UCSD-AML1 (cell line): Measurements from ENCODE around the gene SENP3.
A peak's percentile ranks its signal among the peaks of the same experiment; 100 is the strongest.

Experiments
- DNase-seq: peaks from one replicate; lab custom pipeline; 2025; ENCODE audit not compliant: unreplicated experiment; lab: John Stamatoyannopoulos, UW

Gene SENP3

DNA sequence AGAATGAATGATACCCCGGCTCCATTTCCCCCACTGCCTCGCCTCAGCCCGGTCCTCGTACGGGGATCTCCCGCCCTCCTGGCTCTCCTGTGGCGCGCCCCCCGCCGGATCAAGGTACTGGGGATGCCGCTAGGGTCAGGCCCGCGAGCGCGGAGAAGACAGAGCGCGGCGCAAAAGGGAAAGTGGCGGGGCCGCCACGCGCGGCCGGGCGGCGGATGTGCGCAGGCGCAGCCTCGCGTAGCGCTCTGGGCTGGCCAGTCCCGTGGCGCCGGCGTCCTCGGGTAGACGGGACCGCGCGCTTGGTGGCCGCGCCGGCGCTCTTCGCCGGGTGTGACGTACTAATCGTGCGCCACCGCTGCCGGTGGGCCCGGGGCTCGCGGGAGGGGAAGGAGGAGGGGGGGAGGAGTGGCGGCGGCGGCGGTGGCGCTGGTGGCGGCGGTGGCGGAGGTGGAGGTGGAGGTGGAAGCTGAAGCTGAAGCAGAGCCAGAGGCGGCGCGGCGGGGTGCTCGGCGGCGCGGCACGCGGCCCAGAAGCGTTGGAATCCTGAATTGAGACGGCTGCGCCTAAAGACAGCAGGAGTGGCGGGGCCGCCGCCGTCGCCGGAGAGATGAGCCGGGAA is at the start of gene SENP3:
TSS of gene SENP3 (plus strand) at position 331 of the 619 bp plus-strand sequence. CDS start 1,158 bp downstream, outside the sequence.
- DNase-seq, result peak; percentile 93

DNA sequence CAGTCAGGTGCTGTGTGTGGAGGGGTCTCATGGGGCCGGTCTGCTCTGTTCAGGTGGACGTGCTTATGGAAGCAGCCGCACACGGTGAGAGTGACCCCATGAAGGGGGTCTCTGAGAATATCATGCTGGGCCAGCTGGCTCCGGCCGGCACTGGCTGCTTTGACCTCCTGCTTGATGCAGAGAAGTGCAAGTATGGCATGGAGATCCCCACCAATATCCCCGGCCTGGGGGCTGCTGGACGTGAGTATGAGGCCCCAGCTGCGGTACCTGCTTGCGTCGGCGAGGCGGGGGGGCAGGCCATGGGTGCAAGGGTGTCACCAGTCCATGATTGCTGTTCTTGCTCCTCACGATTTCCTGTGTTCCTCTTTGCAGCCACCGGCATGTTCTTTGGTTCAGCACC is 49.6 kb upstream of the SENP3 start:
- no peak for DNase-seq

DNA sequence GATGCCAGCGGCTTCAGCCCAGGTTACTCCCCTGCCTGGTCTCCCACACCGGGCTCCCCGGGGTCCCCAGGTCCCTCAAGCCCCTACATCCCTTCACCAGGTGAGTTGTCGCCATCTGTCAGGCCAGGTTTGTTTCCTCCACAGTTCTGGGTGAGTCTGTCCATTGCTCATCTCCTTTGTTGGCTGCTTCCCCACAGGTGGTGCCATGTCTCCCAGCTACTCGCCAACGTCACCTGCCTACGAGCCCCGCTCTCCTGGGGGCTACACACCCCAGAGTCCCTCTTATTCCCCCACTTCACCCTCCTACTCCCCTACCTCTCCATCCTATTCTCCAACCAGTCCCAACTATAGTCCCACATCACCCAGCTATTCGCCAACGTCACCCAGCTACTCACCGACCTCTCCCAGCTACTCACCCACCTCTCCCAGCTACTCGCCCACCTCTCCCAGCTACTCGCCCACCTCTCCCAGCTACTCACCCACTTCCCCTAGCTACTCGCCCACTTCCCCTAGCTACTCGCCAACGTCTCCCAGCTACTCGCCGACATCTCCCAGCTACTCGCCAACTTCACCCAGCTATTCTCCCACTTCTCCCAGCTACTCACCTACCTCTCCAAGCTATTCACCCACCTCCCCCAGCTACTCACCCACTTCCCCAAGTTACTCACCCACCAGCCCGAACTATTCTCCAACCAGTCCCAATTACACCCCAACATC is 48.7 kb upstream of the SENP3 start:
- no peak for DNase-seq

DNA sequence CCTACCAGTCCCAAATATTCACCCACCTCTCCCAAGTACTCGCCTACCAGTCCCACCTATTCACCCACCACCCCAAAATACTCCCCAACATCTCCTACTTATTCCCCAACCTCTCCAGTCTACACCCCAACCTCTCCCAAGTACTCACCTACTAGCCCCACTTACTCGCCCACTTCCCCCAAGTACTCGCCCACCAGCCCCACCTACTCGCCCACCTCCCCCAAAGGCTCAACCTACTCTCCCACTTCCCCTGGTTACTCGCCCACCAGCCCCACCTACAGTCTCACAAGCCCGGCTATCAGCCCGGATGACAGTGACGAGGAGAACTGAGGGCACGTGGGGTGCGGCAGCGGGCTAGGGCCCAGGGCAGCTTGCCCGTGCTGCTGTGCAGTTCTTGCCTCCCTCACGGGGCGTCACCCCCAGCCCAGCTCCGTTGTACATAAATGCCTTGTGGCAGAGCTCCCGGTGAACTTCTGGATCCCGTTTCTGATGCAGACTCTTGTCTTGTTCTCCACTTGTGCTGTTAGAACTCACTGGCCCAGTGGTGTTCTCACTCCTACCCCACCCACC is 47.8 kb upstream of the SENP3 start:
- DNase-seq, result no peak

DNA sequence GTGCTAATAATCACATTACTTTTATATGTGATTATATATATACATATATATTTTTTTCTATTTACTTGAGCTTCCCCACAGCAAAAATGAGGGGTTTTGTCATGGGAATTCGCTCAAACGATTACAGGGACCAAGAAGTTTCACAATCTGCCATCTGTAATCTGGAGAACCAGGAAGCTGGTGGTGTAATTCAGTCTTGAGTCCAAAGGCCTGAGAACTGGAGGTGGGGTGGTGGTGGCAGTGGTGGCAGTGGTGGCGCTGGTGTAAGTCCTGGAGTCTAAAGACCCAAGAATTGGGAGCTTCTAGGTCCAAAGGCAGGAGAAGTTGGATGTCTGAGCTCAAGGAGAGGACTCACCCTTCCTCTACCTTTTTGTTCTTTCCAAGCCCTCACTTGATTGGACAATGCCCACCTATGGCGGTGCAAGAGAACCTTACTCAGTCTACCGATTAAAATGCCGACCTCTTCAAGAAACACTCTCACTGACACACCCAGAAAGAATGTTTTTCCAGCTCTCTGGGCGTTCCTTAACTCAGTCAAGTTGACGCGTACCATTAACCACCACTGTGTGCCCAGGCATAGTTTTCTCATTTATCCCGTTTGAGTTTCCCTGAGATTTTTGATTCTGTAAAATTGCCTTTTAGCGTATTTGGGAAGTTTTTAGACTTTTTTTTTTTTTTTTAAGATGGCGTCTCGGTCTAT is 45.7 kb upstream of the SENP3 start:
- no peak for DNase-seq

DNA sequence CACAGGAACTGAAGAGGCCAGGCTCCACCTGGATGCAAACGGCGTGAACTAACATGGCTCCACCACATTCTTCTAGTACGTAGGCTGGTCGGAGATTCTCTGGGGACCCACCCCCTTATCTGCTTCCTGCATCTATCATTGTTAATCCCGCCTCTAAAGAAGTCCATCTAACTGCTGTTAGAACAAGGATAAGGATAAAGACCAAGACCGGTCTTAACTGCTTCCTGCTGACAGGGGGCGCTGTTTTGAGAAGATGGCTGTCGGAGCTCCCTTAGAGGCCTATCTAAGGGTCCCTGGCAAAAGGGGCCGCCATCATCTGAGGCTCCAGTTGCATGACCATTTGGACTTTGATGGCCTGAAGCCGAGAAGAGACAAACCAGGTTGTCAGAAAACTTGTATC is 38.7 kb upstream of the SENP3 start:
- peak; percentile 48 for DNase-seq

DNA sequence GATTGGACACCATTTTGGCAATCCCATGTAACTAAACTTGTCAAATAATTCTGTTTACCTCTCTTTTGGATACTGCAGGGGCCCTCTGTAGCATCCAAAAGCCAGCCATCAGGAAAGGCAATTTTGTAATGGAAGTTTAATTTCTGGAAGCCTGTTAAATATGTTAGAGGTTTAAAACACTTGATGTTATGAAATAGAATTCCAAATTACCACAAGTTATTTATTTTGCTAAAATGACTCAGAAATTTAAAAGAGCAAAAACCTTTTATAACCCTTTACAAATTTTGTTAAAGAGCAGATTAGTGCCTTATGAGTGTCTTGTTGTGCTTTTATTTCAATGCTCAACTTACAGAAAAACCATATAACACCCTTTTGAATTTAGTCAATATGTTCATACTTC is 32.9 kb upstream of the SENP3 start:
- no peak for DNase-seq

DNA sequence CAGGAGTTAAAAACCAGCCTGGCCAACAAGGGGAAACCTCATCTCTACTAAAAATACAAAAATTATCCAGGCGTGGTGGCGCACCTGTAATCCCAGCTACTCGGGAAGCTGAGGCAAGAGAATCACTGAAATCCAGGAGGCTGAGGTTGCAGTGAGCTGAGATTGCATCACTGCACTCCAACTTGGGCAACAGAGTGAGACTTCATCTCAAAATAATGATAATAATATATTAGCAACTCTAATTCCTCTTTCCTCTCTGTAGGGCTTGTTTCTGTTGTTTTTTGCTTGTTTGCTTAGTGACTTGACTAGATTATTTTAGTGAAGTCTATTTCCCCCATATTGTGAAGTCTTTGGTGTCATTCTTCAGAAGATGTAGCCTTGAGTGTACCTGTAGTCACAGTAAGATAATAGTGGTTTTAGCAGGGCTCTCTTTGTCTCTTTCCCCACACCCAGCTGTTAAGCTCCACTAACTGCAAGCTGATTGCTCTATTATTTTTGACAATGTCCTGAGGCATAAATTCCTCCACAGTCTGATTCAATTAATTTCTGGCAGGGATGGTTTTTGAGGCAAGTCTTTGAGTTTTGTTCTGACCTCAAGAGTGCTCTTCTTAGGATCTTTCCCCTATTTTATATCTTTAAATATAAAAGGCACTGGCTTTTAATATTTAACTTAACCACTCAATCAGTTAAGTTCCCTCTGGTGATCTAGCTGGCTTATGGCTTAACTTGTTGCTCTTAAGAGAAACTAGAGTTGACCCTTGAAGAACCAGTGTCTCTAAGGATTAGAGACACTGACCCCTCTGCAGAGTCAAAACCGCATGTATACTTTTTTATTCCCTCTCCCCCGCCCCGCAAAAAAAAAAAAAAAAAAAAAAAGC is 31.5 kb upstream of the SENP3 start:
- DNase-seq, result no peak

DNA sequence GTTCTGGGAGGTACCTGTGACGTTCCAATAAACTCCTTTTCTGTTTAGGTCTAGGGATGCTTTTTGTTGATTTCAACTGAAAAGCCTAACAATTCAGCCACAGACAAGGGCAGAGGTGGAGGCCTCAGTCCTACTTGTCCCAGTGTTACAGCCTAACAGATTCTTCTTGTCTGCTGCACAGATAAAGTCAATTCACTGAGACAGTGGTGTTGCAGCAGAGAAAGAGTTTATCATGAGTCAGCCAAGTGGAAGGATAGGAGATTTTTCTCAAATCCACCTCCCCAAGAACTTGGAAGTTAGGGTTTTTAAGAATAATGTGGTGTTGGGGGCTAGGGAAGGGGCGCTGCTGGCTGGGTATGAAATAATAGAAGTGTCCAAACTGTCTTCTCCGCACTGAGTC is 23.7 kb upstream of the SENP3 start:
- DNase-seq, result no peak

DNA sequence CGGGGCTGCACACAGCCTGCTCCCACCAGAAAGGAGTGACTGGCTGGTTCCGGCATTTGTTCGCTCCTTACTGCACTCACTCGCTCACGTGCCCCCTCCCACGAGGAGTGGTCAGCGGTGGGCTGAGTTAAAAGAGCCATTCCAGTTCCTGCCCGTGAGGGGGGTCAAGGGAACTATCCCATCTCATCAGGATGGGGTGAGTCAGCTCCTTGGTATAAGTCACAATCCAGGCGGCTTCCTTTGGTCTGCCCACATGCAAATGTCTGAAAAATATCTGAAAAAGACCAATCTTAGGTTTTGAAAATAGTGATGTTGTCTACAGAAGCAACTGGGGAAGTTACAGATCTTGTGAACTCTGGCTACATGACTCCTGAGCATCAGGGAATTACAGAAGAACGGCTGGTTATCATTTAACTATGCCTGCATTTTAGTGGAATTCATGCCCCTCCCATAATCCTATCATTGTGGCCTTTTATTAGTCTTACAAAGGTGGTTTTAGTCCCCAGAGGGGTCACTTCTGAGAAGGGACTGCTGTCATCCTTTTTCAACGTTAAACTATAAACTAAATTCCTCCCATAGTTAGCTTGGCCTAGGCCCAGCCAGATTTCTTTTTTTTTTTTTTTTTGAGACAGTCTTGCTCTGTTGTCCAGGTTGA is 22.7 kb upstream of the SENP3 start:
- DNase-seq, result no peak

DNA sequence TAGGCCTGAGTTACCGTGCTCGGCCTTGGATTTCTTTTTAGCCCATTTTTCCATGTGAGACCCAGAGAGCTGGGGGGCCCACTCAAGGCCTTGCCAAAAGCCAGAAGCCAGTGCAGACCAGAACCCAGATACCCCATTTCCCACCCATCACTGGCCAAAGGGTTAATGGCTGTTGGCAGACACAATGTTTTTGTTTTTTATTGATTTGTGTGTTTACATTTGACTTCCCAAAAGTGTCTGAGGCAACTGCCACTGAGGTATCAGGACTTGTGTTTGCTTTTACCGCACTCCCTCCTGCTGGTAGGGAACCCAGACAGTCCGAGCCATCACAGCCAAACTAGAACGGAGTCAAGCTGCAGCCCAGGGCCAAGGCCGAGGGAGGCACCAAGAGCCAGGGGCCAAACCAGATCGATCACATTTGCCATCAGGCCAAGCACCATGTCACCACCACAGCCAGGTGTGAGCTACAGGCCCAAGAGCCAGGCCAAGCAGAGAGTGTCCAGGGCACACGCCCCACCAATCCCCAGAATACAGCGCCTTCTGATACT is 20.6 kb upstream of the SENP3 start:
- DNase-seq, result no peak

DNA sequence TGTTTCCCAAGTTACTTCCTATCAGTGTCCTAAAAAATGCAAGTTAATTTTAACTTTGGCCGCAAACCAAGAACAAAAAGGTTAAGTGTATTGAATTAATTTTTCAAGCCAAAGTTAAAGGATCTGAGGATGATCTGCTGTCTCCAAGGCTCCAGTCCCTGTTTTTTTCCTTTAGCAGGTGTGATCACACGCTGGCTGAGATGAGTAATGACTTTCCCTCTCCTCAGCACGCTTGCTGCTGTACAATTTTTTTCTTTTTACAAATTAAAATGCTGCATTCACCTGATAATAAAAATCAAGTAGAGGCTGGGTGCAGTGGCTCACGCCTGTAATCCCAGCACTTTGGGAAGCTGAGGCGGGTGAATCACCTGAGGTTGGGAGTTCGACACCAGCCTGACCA is 16.8 kb upstream of the SENP3 start:
- DNase-seq, result no peak

DNA sequence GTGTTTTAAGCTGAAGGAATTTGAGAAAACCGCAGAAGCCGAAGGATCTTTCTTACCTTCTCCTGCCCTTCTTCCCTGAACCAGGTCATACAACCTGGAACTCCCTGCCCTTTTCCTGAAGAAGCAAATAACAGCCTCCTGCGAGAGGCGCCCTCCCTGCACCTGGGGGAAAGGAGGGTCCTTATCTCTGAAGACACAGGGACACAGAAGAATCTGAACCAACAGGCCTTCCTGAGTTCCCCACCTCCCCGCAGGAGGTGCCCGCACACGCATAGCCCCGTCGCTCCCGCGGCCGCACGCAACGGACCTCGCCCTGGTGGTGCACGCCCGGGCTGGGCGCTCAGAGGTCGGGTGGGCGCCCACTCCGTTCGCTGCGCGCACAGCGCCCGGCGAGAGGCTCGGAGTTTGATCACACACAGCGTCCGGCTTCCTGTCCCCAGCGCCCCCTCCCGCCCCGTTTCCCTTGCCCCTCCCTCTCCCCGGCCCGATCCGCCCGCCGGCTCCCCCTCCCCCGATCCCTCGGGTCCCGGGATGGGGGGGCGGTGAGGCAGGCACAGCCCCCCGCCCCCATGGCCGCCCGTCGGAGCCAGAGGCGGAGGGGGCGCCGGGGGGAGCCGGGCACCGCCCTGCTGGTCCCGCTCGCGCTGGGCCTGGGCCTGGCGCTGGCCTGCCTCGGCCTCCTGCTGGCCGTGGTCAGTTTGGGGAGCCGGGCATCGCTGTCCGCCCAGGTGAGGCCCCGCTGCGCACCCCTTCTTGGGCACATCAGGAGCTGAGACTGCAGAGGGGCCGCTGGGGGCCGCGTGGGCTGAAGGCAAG is 12.9 kb upstream of the SENP3 start, which contains the start of gene TNFSF12:
TSS of gene TNFSF12 (plus strand) at position 474 of the 816 bp plus-strand sequence. CDS start at position 570, 96 bp downstream.
- DNase-seq, result peak; percentile 51

DNA sequence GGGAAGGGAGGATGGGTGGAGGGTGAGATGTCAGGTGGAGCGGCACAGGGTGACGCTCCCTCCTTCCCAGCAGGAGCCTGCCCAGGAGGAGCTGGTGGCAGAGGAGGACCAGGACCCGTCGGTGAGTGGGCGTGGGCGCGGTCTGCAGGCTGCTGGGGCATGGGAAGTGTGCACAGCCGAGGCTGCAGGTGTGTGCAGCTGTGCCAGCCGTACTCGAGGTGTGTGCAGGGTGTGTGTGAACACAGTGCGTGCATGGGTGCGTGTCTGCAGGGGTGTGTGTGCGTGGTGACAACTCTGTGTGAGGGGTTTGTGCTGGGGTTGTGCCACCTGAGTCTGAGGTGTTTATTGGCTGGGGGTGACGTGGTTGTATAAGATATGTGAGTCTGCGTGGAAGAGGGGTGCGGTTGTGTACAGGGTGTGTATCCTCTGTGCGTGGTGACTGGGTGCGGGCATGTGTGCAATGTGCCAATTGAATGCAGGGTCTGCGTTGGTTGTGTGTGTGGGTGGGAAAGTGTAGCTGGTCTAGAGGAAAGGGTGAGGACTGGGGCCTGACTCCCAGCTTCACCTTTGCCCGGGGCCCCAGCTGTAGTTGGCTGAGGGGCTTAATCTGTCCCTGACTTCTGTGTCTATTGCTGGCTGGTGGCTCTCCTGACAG is 12.2 kb upstream of the SENP3 start:
- DNase-seq, result no peak

DNA sequence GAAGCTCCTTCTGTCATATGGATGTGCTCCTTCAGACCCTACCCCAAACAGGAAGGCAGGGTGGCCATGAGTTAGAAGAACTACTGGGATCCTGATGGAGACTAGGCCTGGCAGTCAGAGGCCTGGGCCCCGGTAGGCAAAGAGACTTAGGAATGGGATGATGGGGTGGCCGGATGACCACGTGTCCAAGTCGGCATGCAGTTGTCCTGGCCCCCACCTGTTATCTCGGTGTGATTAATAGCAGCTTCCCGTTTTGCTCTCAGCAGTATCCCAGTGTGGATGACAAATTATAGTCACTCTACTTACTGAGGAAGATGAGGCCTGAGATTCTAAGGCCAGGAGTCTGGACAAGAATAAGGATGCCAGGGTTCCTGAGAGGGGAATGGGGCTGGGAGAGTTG is 11.4 kb upstream of the SENP3 start:
- DNase-seq, result no peak

DNA sequence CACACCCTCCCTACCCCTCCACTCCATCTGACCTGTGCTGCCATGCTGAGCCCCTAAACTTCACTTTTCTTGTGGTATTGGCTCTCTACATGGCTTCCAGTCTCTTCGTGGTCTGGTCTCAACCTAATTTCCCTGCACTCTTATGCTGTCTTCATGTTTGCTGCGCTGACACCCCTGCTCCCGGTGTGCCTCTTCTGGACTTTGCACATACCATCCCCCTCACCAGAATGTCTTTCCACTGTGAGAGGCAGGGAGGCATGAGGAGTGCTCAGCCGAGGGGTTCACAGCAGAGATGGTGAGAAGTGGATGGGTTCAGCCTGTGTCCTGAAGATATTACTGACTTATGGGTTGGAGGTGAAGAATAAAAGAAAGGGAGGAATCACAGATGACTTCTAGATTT is 10.3 kb upstream of the SENP3 start:
- no peak for DNase-seq

DNA sequence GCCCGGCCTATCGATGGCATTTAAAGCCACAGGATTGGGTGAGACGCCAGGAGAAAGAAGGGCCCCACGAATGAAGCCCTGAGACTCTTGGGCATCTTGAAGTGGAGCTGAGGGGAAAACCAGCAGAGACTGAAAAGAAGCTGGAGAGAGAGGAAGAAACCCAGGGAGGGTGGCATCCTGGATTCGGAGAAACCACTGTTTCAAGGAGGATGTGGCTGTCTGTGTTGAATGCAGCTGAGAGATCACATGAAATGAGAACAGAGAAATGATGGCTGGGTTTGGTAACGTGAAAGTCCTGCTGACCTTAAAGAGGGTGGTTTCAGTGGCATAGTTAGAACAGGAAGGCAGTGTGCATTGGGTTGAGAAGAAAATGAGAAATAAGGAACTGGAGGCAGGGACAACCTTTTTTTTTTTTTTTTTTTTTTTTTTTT is 9.1 kb upstream of the SENP3 start:
- DNase-seq, result peak; percentile 53

DNA sequence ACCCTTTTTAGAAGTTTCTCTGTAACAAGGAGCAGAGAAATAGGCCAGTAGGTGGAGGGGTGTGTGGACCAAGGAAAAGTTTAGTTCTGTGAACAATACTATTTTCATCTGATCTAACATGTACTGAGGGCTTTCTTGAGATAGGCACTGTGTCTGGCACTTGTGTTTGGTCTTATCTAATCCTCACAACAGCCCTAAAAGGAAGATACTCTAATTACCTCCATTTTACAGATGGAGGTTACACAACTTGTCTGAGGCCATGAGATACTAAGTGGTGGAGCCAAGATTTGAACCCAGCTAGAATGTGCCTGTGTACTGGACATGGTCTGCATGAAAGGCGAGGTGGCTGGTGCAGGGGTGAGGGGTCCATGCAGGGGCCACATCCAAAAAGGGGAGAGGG is 8.4 kb upstream of the SENP3 start:
- DNase-seq, result no peak
